Tibial nerve (tissue), 3 donors: ENCODE data around the gene SORCS3.

ENCODE experiments used
- POLR2A ChIP-seq, 2 donors: fragments of 450-650 bp; IDR thresholded peaks; one replicate each; pipeline ENCODE4 v1.6.1; 2017; ENCODE audit warnings: antibody characterized with exemption in 2 of 2, mild to moderate bottlenecking in 2 of 2, moderate library complexity in 2 of 2
- TF ChIP-seq, protein P1 (sequence below), 5 experiments: fragments of 200-600 bp in 3 of 5; fragments of 450-650 bp in 2 of 5; sonication (generic) in 3 of 5; IDR thresholded peaks; one replicate each; pipeline ENCODE4 v1.5.1; 2016 to 2019; ENCODE audit warnings: antibody characterized with exemption in 5 of 5, mild to moderate bottlenecking in 3 of 5, moderate library complexity in 2 of 5

DNA sequence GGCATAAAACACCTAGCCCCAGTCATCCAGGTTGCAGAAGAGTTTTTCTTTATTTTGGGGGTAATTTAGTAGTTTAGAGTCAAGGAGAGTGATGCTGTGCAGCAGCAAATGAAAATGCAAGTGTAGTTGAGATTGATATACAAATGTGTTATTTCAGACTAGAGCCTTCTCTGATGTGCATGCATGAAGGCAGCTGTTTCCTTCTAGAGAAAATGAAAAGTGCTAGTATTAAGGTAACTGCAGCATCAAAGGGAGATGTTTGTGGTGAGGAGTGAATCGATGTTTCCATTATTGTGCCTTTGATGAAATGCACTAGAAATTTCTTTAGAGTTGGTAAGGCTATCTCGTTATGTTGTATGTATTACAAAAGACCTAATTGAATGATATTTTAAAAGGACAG lies 339.3 kb downstream of the SORCS3 start:
- TF ChIP-seq, protein P1, sequence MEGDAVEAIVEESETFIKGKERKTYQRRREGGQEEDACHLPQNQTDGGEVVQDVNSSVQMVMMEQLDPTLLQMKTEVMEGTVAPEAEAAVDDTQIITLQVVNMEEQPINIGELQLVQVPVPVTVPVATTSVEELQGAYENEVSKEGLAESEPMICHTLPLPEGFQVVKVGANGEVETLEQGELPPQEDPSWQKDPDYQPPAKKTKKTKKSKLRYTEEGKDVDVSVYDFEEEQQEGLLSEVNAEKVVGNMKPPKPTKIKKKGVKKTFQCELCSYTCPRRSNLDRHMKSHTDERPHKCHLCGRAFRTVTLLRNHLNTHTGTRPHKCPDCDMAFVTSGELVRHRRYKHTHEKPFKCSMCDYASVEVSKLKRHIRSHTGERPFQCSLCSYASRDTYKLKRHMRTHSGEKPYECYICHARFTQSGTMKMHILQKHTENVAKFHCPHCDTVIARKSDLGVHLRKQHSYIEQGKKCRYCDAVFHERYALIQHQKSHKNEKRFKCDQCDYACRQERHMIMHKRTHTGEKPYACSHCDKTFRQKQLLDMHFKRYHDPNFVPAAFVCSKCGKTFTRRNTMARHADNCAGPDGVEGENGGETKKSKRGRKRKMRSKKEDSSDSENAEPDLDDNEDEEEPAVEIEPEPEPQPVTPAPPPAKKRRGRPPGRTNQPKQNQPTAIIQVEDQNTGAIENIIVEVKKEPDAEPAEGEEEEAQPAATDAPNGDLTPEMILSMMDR (IDR thresholded peaks at IDR 0.05): no peak
- TF ChIP-seq POLR2A (IDR thresholded peaks at IDR 0.05): no peak
